ENCODE results near the gene NBR1. TPM values are rescaled to one million over a fixed set of nuclear protein-coding genes. Genes with fewer than 3 reads are reported as not detected.
"Not testable (repeated sequence)": the region's sequence is repeated elsewhere in the genome, so short reads cannot be mapped to it uniquely, and the experiment has no call there.

The NBR1 gene
- total RNA-seq, 1 donor from 2014 or later, result 103 TPM

DNA sequence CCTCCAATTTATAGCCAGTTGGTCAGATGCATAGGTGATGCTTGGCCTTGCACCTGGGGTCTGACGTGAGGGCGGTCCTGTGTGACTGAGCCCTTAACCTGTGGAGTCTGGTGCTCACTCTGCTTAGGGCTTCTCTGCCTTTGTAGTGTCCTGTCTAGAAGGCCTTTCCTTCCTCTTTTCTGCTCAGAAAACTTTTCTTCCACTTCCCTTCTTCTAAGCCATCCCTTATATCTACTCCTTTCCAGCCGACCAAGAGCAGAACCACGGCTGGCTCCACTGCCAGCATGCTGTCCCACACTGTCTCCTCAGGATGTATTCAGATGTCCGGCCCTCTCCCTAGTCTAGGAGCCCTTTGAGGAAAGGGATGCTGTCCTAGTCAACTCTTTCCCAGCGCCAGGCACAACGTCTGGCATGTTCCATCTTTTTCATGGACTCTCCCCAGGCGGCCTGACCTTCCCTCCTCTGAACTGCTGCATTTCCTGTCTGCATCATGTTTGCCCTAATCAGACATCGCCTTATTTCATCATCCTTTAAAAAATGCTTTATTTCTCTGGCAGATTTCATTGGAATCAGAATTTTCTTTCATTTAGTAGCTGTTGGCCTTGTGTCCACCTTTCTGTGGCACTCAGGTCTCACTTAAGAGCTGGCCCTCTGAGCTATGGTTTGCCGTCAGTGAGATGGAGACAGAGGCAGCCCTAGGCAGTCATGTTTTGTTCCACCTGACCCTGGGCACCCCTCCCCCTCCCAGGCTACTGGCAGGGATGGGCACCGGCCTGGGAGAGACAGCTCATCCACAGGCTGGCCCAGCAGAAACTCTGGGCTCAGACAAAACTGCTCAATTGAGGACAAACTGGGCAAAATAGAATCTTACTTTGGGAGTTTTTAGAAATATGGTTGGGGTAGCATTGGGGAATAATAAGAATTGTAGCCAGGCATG, 30.4 kb upstream of the NBR1 start:
- Histone ChIP-seq H3K4me3 (no peak overlapping the region), H3K36me3 (peaks cover 4% of the 10 kb centered on the region), H3K4me1 (no peaks in the 10 kb centered on the region), H3K27ac (replicated peaks) (no peak overlapping the region), H3K27me3 (ENCODE audit: low read depth) (no peaks in the 10 kb centered on the region), H3K9me3 (replicated peaks) (no peaks in the 10 kb centered on the region)
- intact Hi-C loops (cut with micrococcal nuclease), result no loop called here
- DNase-seq, result no peak
- no peak for TF ChIP-seq CTCF (IDR thresholded peaks at IDR 0.05; ENCODE audit: borderline replicate concordance)

GRCh38 chr17:43142153-43142552, 28.9 kb upstream of the NBR1 start:
- no peak overlapping the region for H3K4me3 ChIP-seq
- no peaks in the 10 kb centered on the region for H3K4me1 ChIP-seq
- intact Hi-C loops (cut with micrococcal nuclease), result no loop called here
- DNase-seq, result no peak
- H3K9me3 ChIP-seq (replicated peaks), result no peaks in the 10 kb centered on the region
- no peak for TF ChIP-seq CTCF (IDR thresholded peaks at IDR 0.05; ENCODE audit: borderline replicate concordance)
- H3K27me3 ChIP-seq (ENCODE audit: low read depth), result no peaks in the 10 kb centered on the region
- H3K27ac ChIP-seq (replicated peaks), result no peak overlapping the region
- H3K36me3 ChIP-seq, result peaks cover 3% of the 10 kb centered on the region

- intact Hi-C loops (cut with micrococcal nuclease), result no loop called here
- no peak for DNase-seq
- no peak overlapping the region for H3K27ac ChIP-seq (replicated peaks)
- peaks cover 3% of the 10 kb centered on the region for H3K36me3 ChIP-seq
- no peaks in the 10 kb centered on the region for H3K9me3 ChIP-seq (replicated peaks)
- H3K4me1 ChIP-seq, result no peaks in the 10 kb centered on the region
- no peak for TF ChIP-seq CTCF (IDR thresholded peaks at IDR 0.05; ENCODE audit: borderline replicate concordance)
- no peak overlapping the region for H3K4me3 ChIP-seq
- H3K27me3 ChIP-seq (ENCODE audit: low read depth), result no peaks in the 10 kb centered on the region
Measured at GRCh38 chr17:43143201-43143600, 27.8 kb upstream of the NBR1 start.

DNA sequence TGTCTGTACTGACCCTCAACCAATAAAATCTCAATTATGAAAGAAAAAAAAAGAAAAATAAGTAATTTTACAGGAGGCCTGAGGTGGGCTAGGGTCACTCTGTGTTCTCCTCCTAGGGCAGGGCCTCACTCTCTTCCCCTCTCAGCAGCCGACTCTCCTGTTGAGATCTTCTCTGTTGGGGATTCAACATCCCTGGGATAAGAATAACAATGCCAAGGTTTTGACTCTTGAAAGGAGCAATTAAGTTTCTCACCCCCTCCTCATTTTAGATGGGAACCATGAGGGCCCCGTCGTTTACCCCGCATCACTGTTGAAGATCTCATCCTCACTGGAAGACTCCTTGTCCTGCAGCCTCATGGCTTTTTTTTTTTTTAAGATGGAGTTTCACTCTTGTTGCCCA, 24.4 kb upstream of the NBR1 start:
- H3K4me3 ChIP-seq, result no peak overlapping the region
- TF ChIP-seq CTCF (IDR thresholded peaks at IDR 0.05; ENCODE audit: borderline replicate concordance), result no peak
- DNase-seq, result no peak
- no peaks in the 10 kb centered on the region for H3K4me1 ChIP-seq
- H3K27ac ChIP-seq (replicated peaks), result no peak overlapping the region
- H3K9me3 ChIP-seq (replicated peaks), result no peaks in the 10 kb centered on the region
- intact Hi-C loops (cut with micrococcal nuclease), result no loop called here
- H3K36me3 ChIP-seq, result no peaks in the 10 kb centered on the region
- H3K27me3 ChIP-seq (ENCODE audit: low read depth), result no peaks in the 10 kb centered on the region

- intact Hi-C loops (cut with micrococcal nuclease), result no loop called here
Measured at GRCh38 chr17:43151880-43152456, 19.0 kb upstream of the NBR1 start.

DNA sequence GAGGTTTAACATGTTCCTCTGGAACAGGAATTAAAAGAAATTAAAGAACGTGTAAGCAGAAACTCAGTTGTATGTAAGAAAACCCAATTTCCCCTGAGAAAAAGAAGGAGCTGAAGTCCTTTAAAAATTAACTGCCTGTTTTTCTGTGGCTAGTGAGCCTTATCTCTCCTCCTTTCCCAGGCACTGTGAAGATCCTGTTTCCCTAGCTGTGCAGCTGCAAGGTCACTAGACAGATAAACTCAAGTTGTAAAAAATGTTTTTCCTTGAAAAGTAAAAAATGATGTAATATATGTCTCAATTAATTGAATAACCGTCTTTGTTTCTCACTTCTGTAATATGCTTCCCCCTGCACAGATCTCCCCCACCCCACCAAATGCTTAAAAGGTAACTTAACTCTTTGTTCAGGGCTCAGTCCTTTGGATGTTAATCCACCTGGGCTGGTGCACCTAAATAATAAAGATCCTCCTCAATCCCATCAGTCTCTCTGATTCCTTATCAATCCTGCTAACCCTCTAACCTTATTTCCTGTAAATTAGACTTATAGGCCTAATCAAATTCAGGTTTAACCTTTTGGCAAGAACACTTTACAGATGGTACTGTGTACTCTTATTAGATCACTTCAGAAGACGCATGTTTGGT, 17.7 kb upstream of the NBR1 start:
- H3K4me3 ChIP-seq; H3K4me1 ChIP-seq; DNase-seq; intact Hi-C loops (cut with micrococcal nuclease); H3K9me3 ChIP-seq (replicated peaks); H3K27me3 ChIP-seq (ENCODE audit: low read depth); H3K27ac ChIP-seq (replicated peaks): not testable (repeated sequence)
- peaks cover 18% of the 10 kb centered on the region for H3K36me3 ChIP-seq

More at GRCh38 chr17:43151880-43152456, 19.0 kb upstream of the NBR1 start:
- no peak overlapping the region for H3K27ac ChIP-seq (replicated peaks)
- H3K27me3 ChIP-seq (ENCODE audit: low read depth), result no peaks in the 10 kb centered on the region
- no peaks in the 10 kb centered on the region for H3K4me1 ChIP-seq
- TF ChIP-seq CTCF (IDR thresholded peaks at IDR 0.05; ENCODE audit: borderline replicate concordance), result no peak
- H3K36me3 ChIP-seq, result peaks cover 12% of the 10 kb centered on the region
- no peaks in the 10 kb centered on the region for H3K9me3 ChIP-seq (replicated peaks)
- H3K4me3 ChIP-seq, result no peak overlapping the region
- no peak for DNase-seq
